ENCODE data around the gene PDCD5.

DNA sequence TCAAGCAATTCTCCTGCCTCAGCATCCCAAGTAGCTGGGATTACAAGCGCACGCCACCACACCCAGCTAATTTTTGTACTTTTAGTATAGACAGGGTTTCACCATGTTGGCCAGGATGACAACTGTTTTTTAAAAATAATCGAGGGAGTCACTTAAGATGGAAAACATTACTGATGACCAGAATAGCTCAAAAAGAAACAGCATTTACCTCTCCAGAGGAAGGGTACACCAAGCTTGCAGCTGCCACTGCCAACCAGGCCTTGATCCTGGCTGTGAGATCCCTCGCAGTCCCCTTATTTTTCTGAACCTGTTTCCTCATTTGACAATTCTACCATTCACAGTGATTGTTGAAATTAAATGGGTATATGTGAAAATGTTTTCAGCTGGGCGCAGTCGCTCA, 14.5 kb downstream of the PDCD5 start:
- TF ChIP-seq, protein P1, sequence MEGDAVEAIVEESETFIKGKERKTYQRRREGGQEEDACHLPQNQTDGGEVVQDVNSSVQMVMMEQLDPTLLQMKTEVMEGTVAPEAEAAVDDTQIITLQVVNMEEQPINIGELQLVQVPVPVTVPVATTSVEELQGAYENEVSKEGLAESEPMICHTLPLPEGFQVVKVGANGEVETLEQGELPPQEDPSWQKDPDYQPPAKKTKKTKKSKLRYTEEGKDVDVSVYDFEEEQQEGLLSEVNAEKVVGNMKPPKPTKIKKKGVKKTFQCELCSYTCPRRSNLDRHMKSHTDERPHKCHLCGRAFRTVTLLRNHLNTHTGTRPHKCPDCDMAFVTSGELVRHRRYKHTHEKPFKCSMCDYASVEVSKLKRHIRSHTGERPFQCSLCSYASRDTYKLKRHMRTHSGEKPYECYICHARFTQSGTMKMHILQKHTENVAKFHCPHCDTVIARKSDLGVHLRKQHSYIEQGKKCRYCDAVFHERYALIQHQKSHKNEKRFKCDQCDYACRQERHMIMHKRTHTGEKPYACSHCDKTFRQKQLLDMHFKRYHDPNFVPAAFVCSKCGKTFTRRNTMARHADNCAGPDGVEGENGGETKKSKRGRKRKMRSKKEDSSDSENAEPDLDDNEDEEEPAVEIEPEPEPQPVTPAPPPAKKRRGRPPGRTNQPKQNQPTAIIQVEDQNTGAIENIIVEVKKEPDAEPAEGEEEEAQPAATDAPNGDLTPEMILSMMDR (conservative IDR thresholded peaks at IDR 0.05; ENCODE audit: low read depth, low read length), result no peak
- TF ChIP-seq EZH2 (IDR thresholded peaks at IDR 0.05; ENCODE audit: borderline replicate concordance, low read depth, low read length, poor library complexity, severe bottlenecking), result no peak

All from A673 (cell line).